HCT116 (cell line): ENCODE data around the gene MARVELD1. TPM values are rescaled to one million over a fixed set of nuclear protein-coding genes. Genes with fewer than 3 reads are reported as not detected.

Experiments
- ATAC-seq: fragments of 200-7000 bp; cut with Tn5 transposase; 2 replicates; pipeline ENCODE4 v1.9.1; 2020; ENCODE audit warnings: mild to moderate bottlenecking, moderate library complexity
- BruUV-seq: library from RNA; stranded (reverse); fragments of 400-500 nt; replicated peaks from 2 replicates; lab custom pipeline; 2021; lab: Mats Ljungman, UMichigan
- CTCF ChIA-PET: fragments of 300-600 bp; sonication (Branson Sonifier 250); formaldehyde crosslinking; loops from one replicate; lab custom pipeline; 2021; ENCODE audit warnings: antibody characterized with exemption; lab: Charles Lee
- POLR2A ChIA-PET: fragments of 300-600, 350-600 bp; sonication (Branson Sonifier 250); formaldehyde crosslinking; loops from one replicate; lab custom pipeline; 2021; ENCODE audit warnings: antibody characterized with exemption; lab: Charles Lee
- RAD21 ChIA-PET, 2 experiments: fragments of 300-600 bp; sonication (Branson Sonifier 250); formaldehyde crosslinking; loops; one replicate each; lab custom pipeline; 2023; ENCODE audit warnings: low total read pairs in 2 of 2; ENCODE audit not compliant: uncharacterized antibody in 2 of 2, unreplicated experiment in 2 of 2, low non-redundant PET in 1 of 2; lab: Charles Lee
- DNase-seq: peaks from one replicate; pipeline ENCODE4 v3.0.0-alpha.2; 2010; ENCODE audit warnings: low read depth, low spot score
- H2AFZ ChIP-seq: fragments of 200-600 bp; shearing (Covaris generic), sonication (generic); 2 replicates; pipeline ENCODE4 v1.6.1; 2017; ENCODE audit warnings: low read depth, mixed run types, mixed read lengths, antibody characterized with exemption, low read length; ENCODE audit not compliant: poor library complexity, severe bottlenecking
- H3K27ac ChIP-seq: 2 replicates; pipeline ENCODE4 v1.5.1; 2012; ENCODE audit warnings: low read depth, low read length
- H3K27me3 ChIP-seq: fragments of 200-600 bp; sonication (generic); 2 replicates; pipeline ENCODE4 v1.6.1; 2016; ENCODE audit warnings: mixed run types, low read length, mixed read lengths; ENCODE audit not compliant: insufficient read depth
- H3K36me3 ChIP-seq, 2 experiments: fragments of 200-500 bp in 1 of 2; fragments of 200-600 bp in 1 of 2; sonication (Bioruptor generic) in 1 of 2; sonication (generic) in 1 of 2; 2 replicates each; pipeline versions ENCODE4 v1.5.1 to v1.6.1; 2014 to 2016; ENCODE audit warnings: low read length in 2 of 2, inconsistent platforms in 1 of 2, mixed read lengths in 1 of 2, mixed run types in 1 of 2; ENCODE audit not compliant: insufficient read depth in 2 of 2, control insufficient read depth in 1 of 2
- H3K4me1 ChIP-seq, 2 experiments: fragments of 200-600 bp in 1 of 2; sonication (generic) in 1 of 2; 2 replicates each; pipeline versions ENCODE4 v1.5.1 to v1.6.1; 2012 to 2017; ENCODE audit warnings: low read length in 2 of 2, inconsistent platforms in 1 of 2, mild to moderate bottlenecking in 1 of 2, mixed read lengths in 1 of 2, mixed run types in 1 of 2, moderate library complexity in 1 of 2; ENCODE audit not compliant: insufficient read depth in 2 of 2, control insufficient read depth in 1 of 2
- H3K4me2 ChIP-seq: fragments of 200-600 bp; sonication (generic); 2 replicates; pipeline ENCODE4 v1.6.1; 2017; ENCODE audit warnings: mixed run types, low read length, mixed read lengths
- H3K4me3 ChIP-seq, 2 experiments: fragments of 200-600 bp in 1 of 2; sonication (generic) in 1 of 2; replicated peaks in 1 of 2; 2 replicates each; pipeline ENCODE4 v1.5.1; 2011 to 2016; ENCODE audit warnings: low read length in 2 of 2, control low read depth in 1 of 2, low read depth in 1 of 2, mild to moderate bottlenecking in 1 of 2, mixed read lengths in 1 of 2, mixed run types in 1 of 2
- H3K79me2 ChIP-seq: fragments of 200-600 bp; sonication (generic); 2 replicates; pipeline ENCODE4 v1.6.1; 2017; ENCODE audit warnings: mild to moderate bottlenecking, mixed run types, low read length, moderate library complexity, mixed read lengths; ENCODE audit not compliant: insufficient read depth
- H3K9ac ChIP-seq: fragments of 200-600 bp; sonication (generic); 2 replicates; pipeline ENCODE4 v1.6.1; 2016; ENCODE audit warnings: low read length, mixed read lengths
- H3K9me2 ChIP-seq: fragments of 200-600 bp; sonication (generic), shearing (Covaris generic); 2 replicates; pipeline ENCODE4 v1.6.1; 2017; ENCODE audit warnings: mixed run types, mild to moderate bottlenecking, moderate library complexity; ENCODE audit not compliant: insufficient read depth
- H3K9me3 ChIP-seq, 2 experiments: fragments of 200-500 bp in 1 of 2; fragments of 200-600 bp in 1 of 2; sonication (Bioruptor generic) in 1 of 2; sonication (generic) in 1 of 2; 2 replicates each; pipeline ENCODE4 v1.6.1; 2014 to 2017; ENCODE audit warnings: low read length in 2 of 2, mixed read lengths in 2 of 2, inconsistent platforms in 1 of 2, low read depth in 1 of 2, mild to moderate bottlenecking in 1 of 2, mixed run types in 1 of 2, moderate library complexity in 1 of 2; ENCODE audit not compliant: control insufficient read depth in 1 of 2, insufficient read depth in 1 of 2
- H4K20me1 ChIP-seq: fragments of 200-600 bp; sonication (generic), shearing (Covaris generic); 2 replicates; pipeline ENCODE4 v1.6.1; 2017; ENCODE audit warnings: mixed run types, mild to moderate bottlenecking, moderate library complexity; ENCODE audit not compliant: insufficient read depth
- CBX3 ChIP-seq: IDR thresholded peaks from 2 replicates; pipeline ENCODE4 v1.6.1; 2012; ENCODE audit warnings: low read depth
- CEBPB ChIP-seq: IDR thresholded peaks from 2 replicates; pipeline ENCODE4 v1.6.1; 2012; ENCODE audit warnings: low read depth
- ELF1 ChIP-seq: IDR thresholded peaks from 2 replicates; pipeline ENCODE4 v1.6.1; 2012; ENCODE audit warnings: low read depth, borderline replicate concordance
- EZH2phosphoT487 ChIP-seq: fragments of 200-600 bp; IDR thresholded peaks from 2 replicates; pipeline ENCODE4 v1.6.1; 2018; ENCODE audit warnings: antibody characterized with exemption, borderline replicate concordance
- JUND ChIP-seq: IDR thresholded peaks from 2 replicates; pipeline ENCODE4 v1.6.1; 2012
- POLR2A ChIP-seq: IDR thresholded peaks from 2 replicates; pipeline ENCODE4 v1.7.0; 2011; ENCODE audit warnings: borderline replicate concordance; ENCODE audit not compliant: insufficient read depth, insufficient read length; ENCODE audit errors: extremely low read depth
- POLR2AphosphoS5 ChIP-seq: IDR thresholded peaks from 2 replicates; pipeline ENCODE4 v1.6.1; 2011; ENCODE audit warnings: mild to moderate bottlenecking, low read depth, low read length, moderate library complexity
- RAD21 ChIP-seq: IDR thresholded peaks from 2 replicates; pipeline ENCODE4 v1.6.1; 2012; ENCODE audit warnings: low read depth, mild to moderate bottlenecking
- SRF ChIP-seq: IDR thresholded peaks from 2 replicates; pipeline ENCODE4 v1.6.1; 2012; ENCODE audit warnings: low read depth
- ZFX ChIP-seq: fragments of 450-650 bp; IDR thresholded peaks from 2 replicates; pipeline ENCODE4 v1.6.1; 2017
- ZNF274 ChIP-seq: fragments of 200-500 bp; sonication (Bioruptor generic); IDR thresholded peaks from 2 replicates; pipeline ENCODE4 v1.6.1; 2014; ENCODE audit warnings: mild to moderate bottlenecking, low read depth, low read length, inconsistent platforms
- intact Hi-C: fragments of 100-400 bp; cut with micrococcal nuclease; formaldehyde crosslinking; loops from 2 replicates; pipeline ENCODE4 v1.10.0; 2022
- total RNA-seq: library from RNA; stranded (reverse); gene quantifications from one replicate; pipeline ENCODE4 v1.2.1, GENCODE V29; 2021; ENCODE audit not compliant: unreplicated experiment
- TF ChIP-seq, protein P1 (sequence below): IDR thresholded peaks from 2 replicates; pipeline ENCODE4 v1.6.1; 2012
- TF ChIP-seq, protein P2 (sequence below): IDR thresholded peaks from 2 replicates; pipeline ENCODE4 v1.6.1; 2012; ENCODE audit warnings: low read depth
- TF ChIP-seq, protein P3 (sequence below), 3 experiments: fragments of 200-600 bp in 1 of 3; sonication (generic) in 1 of 3; IDR thresholded peaks in 2 of 3; conservative IDR thresholded peaks in 1 of 3; 2 replicates each; pipeline ENCODE4 v1.5.1; 2012 to 2017; ENCODE audit warnings: low read depth in 2 of 3, low read length in 2 of 3, antibody characterized with exemption in 1 of 3, borderline replicate concordance in 1 of 3, control low read depth in 1 of 3, mild to moderate bottlenecking in 1 of 3, mixed read lengths in 1 of 3, mixed run types in 1 of 3, moderate library complexity in 1 of 3; ENCODE audit not compliant: insufficient read depth in 1 of 3
- TF ChIP-seq, protein P4 (sequence below): IDR thresholded peaks from 2 replicates; pipeline ENCODE4 v1.6.1; 2011; ENCODE audit warnings: mild to moderate bottlenecking, low read length, moderate library complexity; ENCODE audit not compliant: insufficient replicate concordance; ENCODE audit errors: extremely low read depth

MARVELD1 gene
- total RNA-seq, 1 experiment from 2014 or later: 36.1 TPM

DNA sequence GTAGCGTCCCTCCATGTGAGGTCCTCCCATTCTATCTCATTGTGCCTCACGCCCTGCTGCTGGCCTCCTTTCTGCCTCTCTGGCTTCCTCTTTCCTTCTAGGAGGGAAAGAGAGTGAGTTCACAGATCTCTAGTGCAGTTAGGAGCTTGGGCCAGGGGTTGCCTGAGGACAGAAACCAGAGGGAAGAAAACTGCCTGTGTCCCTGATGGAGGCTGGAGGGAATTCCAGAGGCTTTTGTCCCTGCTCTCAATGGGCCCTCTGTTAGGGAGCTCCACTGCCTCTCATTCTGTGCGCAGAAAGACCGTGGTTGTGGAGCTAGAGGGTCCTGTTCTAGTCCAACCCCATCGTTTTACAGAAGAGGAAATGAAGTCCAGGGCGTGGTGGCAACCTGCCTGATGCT, 4.6 kb downstream of the MARVELD1 start:
- TF ChIP-seq CBX3 (no peak), RAD21 (no peak), SRF (no peak), ELF1 (no peak), CEBPB (no peak), EZH2phosphoT487 (no peak), POLR2AphosphoS5 (no peak), ZNF274 (no peak), ZFX (no peak), JUND (no peak), POLR2A (no peak)
- TF ChIP-seq, protein P1, sequence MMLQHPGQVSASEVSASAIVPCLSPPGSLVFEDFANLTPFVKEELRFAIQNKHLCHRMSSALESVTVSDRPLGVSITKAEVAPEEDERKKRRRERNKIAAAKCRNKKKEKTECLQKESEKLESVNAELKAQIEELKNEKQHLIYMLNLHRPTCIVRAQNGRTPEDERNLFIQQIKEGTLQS: no peak
- TF ChIP-seq, protein P2, sequence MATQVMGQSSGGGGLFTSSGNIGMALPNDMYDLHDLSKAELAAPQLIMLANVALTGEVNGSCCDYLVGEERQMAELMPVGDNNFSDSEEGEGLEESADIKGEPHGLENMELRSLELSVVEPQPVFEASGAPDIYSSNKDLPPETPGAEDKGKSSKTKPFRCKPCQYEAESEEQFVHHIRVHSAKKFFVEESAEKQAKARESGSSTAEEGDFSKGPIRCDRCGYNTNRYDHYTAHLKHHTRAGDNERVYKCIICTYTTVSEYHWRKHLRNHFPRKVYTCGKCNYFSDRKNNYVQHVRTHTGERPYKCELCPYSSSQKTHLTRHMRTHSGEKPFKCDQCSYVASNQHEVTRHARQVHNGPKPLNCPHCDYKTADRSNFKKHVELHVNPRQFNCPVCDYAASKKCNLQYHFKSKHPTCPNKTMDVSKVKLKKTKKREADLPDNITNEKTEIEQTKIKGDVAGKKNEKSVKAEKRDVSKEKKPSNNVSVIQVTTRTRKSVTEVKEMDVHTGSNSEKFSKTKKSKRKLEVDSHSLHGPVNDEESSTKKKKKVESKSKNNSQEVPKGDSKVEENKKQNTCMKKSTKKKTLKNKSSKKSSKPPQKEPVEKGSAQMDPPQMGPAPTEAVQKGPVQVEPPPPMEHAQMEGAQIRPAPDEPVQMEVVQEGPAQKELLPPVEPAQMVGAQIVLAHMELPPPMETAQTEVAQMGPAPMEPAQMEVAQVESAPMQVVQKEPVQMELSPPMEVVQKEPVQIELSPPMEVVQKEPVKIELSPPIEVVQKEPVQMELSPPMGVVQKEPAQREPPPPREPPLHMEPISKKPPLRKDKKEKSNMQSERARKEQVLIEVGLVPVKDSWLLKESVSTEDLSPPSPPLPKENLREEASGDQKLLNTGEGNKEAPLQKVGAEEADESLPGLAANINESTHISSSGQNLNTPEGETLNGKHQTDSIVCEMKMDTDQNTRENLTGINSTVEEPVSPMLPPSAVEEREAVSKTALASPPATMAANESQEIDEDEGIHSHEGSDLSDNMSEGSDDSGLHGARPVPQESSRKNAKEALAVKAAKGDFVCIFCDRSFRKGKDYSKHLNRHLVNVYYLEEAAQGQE: no peak
- TF ChIP-seq, protein P3, sequence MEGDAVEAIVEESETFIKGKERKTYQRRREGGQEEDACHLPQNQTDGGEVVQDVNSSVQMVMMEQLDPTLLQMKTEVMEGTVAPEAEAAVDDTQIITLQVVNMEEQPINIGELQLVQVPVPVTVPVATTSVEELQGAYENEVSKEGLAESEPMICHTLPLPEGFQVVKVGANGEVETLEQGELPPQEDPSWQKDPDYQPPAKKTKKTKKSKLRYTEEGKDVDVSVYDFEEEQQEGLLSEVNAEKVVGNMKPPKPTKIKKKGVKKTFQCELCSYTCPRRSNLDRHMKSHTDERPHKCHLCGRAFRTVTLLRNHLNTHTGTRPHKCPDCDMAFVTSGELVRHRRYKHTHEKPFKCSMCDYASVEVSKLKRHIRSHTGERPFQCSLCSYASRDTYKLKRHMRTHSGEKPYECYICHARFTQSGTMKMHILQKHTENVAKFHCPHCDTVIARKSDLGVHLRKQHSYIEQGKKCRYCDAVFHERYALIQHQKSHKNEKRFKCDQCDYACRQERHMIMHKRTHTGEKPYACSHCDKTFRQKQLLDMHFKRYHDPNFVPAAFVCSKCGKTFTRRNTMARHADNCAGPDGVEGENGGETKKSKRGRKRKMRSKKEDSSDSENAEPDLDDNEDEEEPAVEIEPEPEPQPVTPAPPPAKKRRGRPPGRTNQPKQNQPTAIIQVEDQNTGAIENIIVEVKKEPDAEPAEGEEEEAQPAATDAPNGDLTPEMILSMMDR (IDR thresholded peaks at IDR 0.05 in 2 of 3, conservative IDR thresholded peaks at IDR 0.05 in 1 of 3; ENCODE audit: borderline replicate concordance in 1 of 3, insufficient read depth in 1 of 3, low read depth in 2 of 3, low read length in 2 of 3): no peak
- TF ChIP-seq, protein P4, sequence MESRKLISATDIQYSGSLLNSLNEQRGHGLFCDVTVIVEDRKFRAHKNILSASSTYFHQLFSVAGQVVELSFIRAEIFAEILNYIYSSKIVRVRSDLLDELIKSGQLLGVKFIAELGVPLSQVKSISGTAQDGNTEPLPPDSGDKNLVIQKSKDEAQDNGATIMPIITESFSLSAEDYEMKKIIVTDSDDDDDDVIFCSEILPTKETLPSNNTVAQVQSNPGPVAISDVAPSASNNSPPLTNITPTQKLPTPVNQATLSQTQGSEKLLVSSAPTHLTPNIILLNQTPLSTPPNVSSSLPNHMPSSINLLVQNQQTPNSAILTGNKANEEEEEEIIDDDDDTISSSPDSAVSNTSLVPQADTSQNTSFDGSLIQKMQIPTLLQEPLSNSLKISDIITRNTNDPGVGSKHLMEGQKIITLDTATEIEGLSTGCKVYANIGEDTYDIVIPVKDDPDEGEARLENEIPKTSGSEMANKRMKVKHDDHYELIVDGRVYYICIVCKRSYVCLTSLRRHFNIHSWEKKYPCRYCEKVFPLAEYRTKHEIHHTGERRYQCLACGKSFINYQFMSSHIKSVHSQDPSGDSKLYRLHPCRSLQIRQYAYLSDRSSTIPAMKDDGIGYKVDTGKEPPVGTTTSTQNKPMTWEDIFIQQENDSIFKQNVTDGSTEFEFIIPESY: no peak
- peak overlapping the region; percentile 50 for H3K9ac ChIP-seq
- H3K9me2 ChIP-seq: no peaks in the 10 kb centered on the region
- H3K27me3 ChIP-seq: no peaks in the 10 kb centered on the region
- ChIA-PET RAD21 (no interaction called here), POLR2A (interaction anchor here (0.7 to 1.2 kb wide), 2 partner anchors 19 to 29 kb away, joined by 3 to 5 read pairs; partner anchors contain the start of gene ZFYVE27), CTCF (interaction anchor here (1.1 to 2.6 kb wide), 6 partner anchors 9 to 184 kb away, joined by 3 to 11 read pairs (median 7); partner anchors contain the start of gene AVPI1)
- peaks cover 0 to 12% of the 10 kb centered on the region in 2 experiments; a peak in 2 of 4 replicates for H3K36me3 ChIP-seq
- DNase-seq (no peak), ATAC-seq (no peak)
- H3K4me2 ChIP-seq: peak overlapping the region; percentile 75
- intact Hi-C loops: no loop called here
- H4K20me1 ChIP-seq: no peaks in the 10 kb centered on the region
- H3K79me2 ChIP-seq: peaks cover 26% of the 10 kb centered on the region; the same call in 1 of the 2 replicates
- no TSS peak for BruUV-seq
- H3K27ac ChIP-seq: peak overlapping the region; percentile 77
- no peak overlapping the region for H2AFZ ChIP-seq
- H3K4me3 ChIP-seq: peak overlapping the region; percentile 11 to 32
- H3K4me1 ChIP-seq: peaks cover 32 to 45% of the 10 kb centered on the region in 2 experiments
- no peaks in the 10 kb centered on the region for H3K9me3 ChIP-seq
